ENCODE data around the gene ZNF444.
"Not testable (repeated sequence)": the region's sequence is repeated elsewhere in the genome, so short reads cannot be mapped to it uniquely, and the experiment has no call there.

The ZNF444 gene

GRCh38 chr19:56140583-56141416, at the start of gene ZNF444:
TSS of gene ZNF444 (plus strand) at chr19:56141287. CDS start at chr19:56146912, 5,625 bp downstream.
- DNase-seq = peak; percentile 100

- DNase-seq = peak; percentile 37
Observed at GRCh38 chr19:56091751-56092546, 49.1 kb upstream of the ZNF444 start.

GRCh38 chr19:56092685-56093631, 48.1 kb upstream of the ZNF444 start:
- no peak for DNase-seq

- DNase-seq = no peak
Observed at GRCh38 chr19:56094449-56094848, 46.6 kb upstream of the ZNF444 start.

- no peak for DNase-seq
Observed at GRCh38 chr19:56096665-56097064, 44.4 kb upstream of the ZNF444 start.

GRCh38 chr19:56097306-56097705, 43.8 kb upstream of the ZNF444 start:
- no peak for DNase-seq

GRCh38 chr19:56097776-56098175, 43.3 kb upstream of the ZNF444 start:
- DNase-seq = no peak

GRCh38 chr19:56098237-56098636, 42.9 kb upstream of the ZNF444 start:
- not testable (repeated sequence) for DNase-seq

- DNase-seq = no peak
Observed at GRCh38 chr19:56098731-56099568, 42.1 kb upstream of the ZNF444 start.

- DNase-seq = no peak
Observed at GRCh38 chr19:56099638-56100539, 41.2 kb upstream of the ZNF444 start.

GRCh38 chr19:56101095-56101494, 40.0 kb upstream of the ZNF444 start:
- no peak for DNase-seq

GRCh38 chr19:56101746-56102535, 39.1 kb upstream of the ZNF444 start:
- no peak for DNase-seq

GRCh38 chr19:56103027-56103614, 38.0 kb upstream of the ZNF444 start:
- DNase-seq = no peak

GRCh38 chr19:56104423-56104822, 36.7 kb upstream of the ZNF444 start:
- no peak for DNase-seq

GRCh38 chr19:56105090-56105701, 35.9 kb upstream of the ZNF444 start:
- DNase-seq = peak; percentile 48

GRCh38 chr19:56105831-56106396, 35.2 kb upstream of the ZNF444 start:
- DNase-seq = not testable (repeated sequence)

- no peak for DNase-seq
Observed at GRCh38 chr19:56106397-56106849, 34.7 kb upstream of the ZNF444 start.

GRCh38 chr19:56106993-56107392, 34.1 kb upstream of the ZNF444 start:
- DNase-seq = no peak
